HL-60/S4 (cell line): Measurements from ENCODE around the gene DDX54.

Source experiments
- in situ Hi-C: fragments of 300-500 bp; cut with MboI; formaldehyde crosslinking; loops from 2 replicates; pipeline ENCODE4 v1.14.3; 2022; ENCODE audit warnings: low sequenced_read_pairs

Gene DDX54

DNA sequence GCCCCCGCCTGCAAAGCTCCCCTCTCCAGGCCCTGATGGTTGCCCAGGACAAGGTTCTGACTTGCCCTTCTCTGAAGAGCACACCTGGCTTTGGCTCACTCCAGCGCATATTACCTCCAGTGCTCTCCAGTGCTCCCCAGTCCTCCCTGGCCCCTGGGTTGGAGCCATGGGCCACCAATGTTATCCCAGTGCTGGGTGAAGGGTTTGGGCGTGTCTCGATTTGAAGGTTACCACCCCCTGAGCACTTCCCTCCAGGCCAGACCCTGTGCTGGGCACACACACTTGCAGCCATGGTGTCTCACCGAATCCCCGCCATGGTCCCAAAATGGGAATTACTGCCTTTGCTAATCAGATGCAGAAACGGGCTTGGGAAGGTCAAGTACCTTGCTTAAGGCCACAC is 11.3 kb upstream of the DDX54 start:
- in situ Hi-C loops, result loop anchor here (10.0 kb wide), 1 partner anchor 238 kb away; no protein-coding TSS in a partner anchor

DNA sequence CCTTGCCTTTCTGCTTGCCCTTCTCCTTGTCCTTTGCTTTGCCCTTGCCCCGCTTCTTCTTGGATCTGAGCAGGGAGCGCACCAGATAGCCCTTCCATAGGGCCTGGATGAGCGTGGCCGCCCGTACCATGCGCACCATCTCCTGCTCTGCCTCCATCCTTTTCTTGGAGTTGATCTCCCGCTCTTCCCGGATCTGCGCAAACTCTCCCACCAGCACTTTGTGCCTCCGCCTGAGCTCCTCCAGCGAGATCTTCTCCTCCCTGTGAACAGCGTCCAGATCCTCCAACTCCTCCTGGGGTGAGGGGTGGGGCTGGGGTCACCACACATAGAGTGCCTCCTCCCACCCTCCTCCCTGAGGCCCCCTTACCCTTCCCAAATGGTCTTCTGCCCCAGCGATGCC is 10.3 kb upstream of the DDX54 start:
- in situ Hi-C loops, result loop anchor here (10.0 kb wide), 1 partner anchor 239 kb away; no protein-coding TSS in a partner anchor

DNA sequence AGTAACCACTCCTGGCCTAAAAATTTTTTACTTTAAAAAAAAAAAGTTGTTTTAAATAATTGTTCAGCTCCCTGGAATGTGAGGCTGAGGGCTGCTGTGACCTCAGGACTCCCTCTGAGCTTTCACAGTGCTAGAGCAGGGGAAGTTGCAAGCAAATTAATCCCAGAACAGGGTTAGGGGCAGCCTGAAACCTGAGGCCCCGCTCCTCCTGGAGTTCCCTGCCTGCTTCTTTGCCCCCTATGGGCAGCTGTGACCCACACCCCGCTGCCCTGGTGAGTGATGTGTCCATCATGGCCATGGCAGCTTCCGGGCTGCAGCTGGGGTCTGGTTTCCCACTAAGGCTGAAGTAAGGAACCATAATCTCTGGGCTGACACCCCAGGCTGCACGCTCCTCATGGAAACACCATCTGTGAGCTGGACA is 9.7 kb upstream of the DDX54 start:
- in situ Hi-C loops, result loop anchor here (10.0 kb wide), 1 partner anchor 240 kb away; no protein-coding TSS in a partner anchor

GRCh38 chr12:113191227-113191626 is 5.9 kb upstream of the DDX54 start:
- in situ Hi-C loops, result loop anchor here (10.0 kb wide), 1 partner anchor 244 kb away; no protein-coding TSS in a partner anchor

- in situ Hi-C loops, result loop anchor here (10.0 kb wide), 1 partner anchor 244 kb away; no protein-coding TSS in a partner anchor
Measured at GRCh38 chr12:113190761-113191160, 5.5 kb upstream of the DDX54 start.

- in situ Hi-C loops, result no loop called here
Measured at GRCh38 chr12:113189361-113189760, 4.1 kb upstream of the DDX54 start.

GRCh38 chr12:113186666-113187325 is 1.5 kb upstream of the DDX54 start:
- in situ Hi-C loops, result no loop called here

GRCh38 chr12:113186033-113186365 is 721 bp upstream of the DDX54 start:
- in situ Hi-C loops, result no loop called here

- in situ Hi-C loops, result no loop called here
Measured at GRCh38 chr12:113184900-113185179, 438 bp downstream of the DDX54 start.

- in situ Hi-C loops, result no loop called here
Measured at GRCh38 chr12:113184098-113184899, 979 bp downstream of the DDX54 start.

- in situ Hi-C loops, result no loop called here
Measured at GRCh38 chr12:113183030-113183589, 2.2 kb downstream of the DDX54 start.

- in situ Hi-C loops, result no loop called here
Measured at GRCh38 chr12:113181975-113182374, 3.3 kb downstream of the DDX54 start.

GRCh38 chr12:113180333-113180732 is 4.9 kb downstream of the DDX54 start:
- in situ Hi-C loops, result no loop called here

GRCh38 chr12:113179023-113179422 is 6.3 kb downstream of the DDX54 start:
- in situ Hi-C loops, result no loop called here

DNA sequence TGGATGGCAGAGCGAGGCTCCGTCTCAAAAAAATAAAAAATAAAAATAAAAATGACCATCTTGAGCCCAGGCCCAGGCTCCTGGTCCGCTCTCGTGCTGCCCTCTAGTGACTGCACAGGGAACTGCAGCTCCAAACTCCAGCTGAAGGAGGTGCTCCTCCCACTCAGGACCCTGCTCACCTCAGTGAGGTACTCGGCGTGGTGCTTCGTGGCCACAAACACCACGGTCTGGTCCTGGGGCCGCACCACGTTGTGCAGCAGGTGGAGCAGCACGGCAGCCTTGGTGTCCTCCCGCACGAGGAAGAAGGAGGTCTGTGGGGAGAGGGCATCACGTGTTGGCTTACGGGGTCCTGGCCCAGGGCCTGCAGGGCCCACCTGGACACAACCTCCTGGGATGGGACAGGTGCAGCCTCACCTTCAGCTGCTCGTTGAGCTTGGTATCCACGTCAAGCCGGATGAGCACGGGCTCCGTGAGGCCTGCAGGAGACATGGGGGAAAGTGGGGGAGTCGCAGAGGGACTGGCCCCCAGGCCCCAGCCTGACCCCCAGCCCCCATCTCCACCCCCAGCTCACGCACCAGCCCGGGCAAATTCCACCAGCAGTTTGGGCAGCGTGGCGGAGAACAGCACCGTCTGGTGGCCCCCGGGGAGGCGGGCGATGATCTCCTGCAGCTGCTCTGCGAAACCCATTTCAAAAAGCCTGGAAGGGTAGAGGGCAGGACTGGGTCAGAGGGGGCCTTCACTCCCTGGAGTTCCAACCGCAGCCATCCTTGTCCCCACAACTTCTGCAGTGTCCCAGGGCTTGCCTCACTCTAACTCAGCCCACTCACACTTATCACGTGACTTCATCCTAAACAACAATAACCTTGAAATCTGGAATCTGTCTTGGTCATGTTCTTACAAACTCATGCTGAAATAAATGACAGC is 10.6 kb downstream of the DDX54 start:
- in situ Hi-C loops, result loop anchor here (5.0 kb wide), 1 partner anchor 127 kb away; no protein-coding TSS in a partner anchor

DNA sequence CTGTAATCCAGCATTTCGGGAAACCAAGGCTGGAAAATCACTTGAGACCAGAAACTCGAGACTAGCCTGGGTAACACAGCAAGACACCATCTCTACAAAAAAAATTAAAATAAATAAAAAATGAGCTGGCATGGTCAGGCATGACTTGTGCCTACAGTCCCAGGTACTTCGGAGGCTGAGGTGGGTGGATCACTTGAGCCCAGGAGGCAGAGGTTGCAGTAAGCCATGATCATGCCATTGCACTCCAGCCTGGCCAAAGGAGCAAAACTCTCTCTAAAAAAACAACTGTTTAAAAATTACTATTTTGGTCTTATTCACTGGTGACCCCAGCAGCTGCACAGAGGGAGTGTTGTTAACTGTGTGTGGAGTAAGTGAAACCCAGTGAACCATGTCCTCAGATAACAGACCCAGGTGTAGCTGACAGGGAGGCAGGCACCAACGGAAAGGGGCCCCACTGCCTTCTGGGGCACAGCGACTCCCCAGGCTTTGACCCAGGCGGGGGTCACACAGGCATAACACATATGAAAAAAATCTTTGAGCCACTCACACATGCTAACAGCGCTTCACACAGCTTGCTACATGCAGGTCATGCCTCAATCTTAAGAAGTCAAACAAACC is 12.1 kb downstream of the DDX54 start:
- in situ Hi-C loops, result loop anchor here (5.0 kb wide), 1 partner anchor 126 kb away; no protein-coding TSS in a partner anchor

DNA sequence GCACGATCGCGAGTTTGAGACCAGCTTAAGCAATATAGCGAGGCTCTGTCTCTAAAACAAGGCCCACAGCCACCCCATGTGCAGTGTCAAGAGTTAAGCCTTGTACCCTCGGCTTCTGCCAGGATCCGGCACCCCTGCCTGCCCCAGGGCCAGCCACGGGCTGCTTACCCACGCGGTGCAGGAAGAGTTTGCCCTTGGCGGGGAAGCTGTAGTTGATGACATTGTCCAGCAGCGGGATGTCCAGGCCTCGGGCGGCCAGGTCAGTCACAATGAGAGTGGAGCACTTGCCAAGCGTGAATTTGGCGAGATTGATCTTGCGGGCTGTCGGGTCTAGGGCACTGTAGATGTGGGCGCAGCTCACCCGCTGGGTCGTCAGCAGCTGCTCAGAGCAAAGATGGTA is 13.1 kb downstream of the DDX54 start:
- in situ Hi-C loops, result loop anchor here (5.0 kb wide), 1 partner anchor 125 kb away; no protein-coding TSS in a partner anchor

GRCh38 chr12:113171543-113171942 is 13.7 kb downstream of the DDX54 start:
- in situ Hi-C loops, result loop anchor here (5.0 kb wide), 1 partner anchor 124 kb away; no protein-coding TSS in a partner anchor

DNA sequence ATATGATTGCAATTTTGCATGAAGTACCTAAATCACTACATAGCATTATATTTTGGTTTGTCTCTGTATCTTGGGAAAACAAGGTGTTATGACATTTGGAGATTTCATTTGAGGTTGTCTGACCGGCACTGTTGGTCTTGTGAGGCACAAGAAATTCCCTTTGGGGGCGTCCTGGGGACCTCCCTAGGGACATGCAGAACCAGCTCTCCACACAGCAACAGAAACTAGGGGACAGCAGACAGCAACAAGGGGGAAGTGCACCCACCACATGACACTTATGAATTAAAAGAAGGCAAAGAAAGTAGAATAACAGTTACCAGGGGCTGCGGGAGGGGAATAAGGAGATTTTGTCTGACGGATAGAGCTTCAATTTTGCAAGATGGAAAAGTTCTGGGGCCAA is 14.4 kb downstream of the DDX54 start:
- in situ Hi-C loops, result loop anchor here (5.0 kb wide), 1 partner anchor 124 kb away; no protein-coding TSS in a partner anchor

DNA sequence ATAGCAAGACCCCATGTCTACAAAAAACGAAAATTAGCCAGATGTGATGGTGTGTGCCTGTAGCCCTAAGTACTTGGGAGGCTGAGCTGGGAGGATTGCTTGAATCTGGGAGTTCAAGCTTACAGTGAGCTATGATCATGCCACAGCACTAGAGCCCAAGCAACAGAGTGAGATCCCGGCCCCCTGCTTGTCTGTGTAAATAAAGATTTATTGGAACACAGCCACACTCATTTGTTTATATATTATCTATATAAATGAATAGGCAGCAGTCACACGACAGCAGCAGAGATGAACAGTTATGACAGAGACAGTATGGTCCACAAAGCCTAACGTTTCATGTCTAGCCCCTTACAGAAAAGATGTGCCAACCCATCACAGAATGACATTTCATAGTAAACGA is 14.8 kb downstream of the DDX54 start:
- in situ Hi-C loops, result loop anchor here (5.0 kb wide), 1 partner anchor 123 kb away; no protein-coding TSS in a partner anchor
